HUES6 (cell line): ENCODE measurements around the gene MTG1.
"Not testable (repeated sequence)": the region's sequence is repeated elsewhere in the genome, so short reads cannot be mapped to it uniquely, and the experiment has no call there.

Experiments
- H3K27ac ChIP-seq: 2 replicates; pipeline ENCODE4 v1.7.0; 2013; ENCODE audit warnings: low read depth, mild to moderate bottlenecking, low read length, inconsistent platforms
- H3K27me3 ChIP-seq: 2 replicates; pipeline ENCODE4 v1.6.1; 2013; ENCODE audit warnings: low read length; ENCODE audit not compliant: control insufficient read depth, insufficient read depth
- H3K36me3 ChIP-seq: 2 replicates; pipeline ENCODE4 v1.6.1; 2013; ENCODE audit warnings: low read length; ENCODE audit not compliant: control insufficient read depth, insufficient read depth
- H3K4me1 ChIP-seq: 2 replicates; pipeline ENCODE4 v1.6.1; 2013; ENCODE audit warnings: low read length; ENCODE audit not compliant: control insufficient read depth, insufficient read depth
- H3K4me3 ChIP-seq: 2 replicates; pipeline ENCODE4 v1.5.1; 2013; ENCODE audit warnings: low read depth, low read length
- H3K9ac ChIP-seq: one replicate; pipeline ENCODE4 v1.6.1; 2013; ENCODE audit warnings: mild to moderate bottlenecking, low read length
- H3K9me3 ChIP-seq: 2 replicates; pipeline ENCODE4 v1.6.1; 2013; ENCODE audit warnings: low read depth, low read length; ENCODE audit not compliant: control insufficient read depth, insufficient read depth

Gene MTG1

GRCh38 chr10:133421336-133422222, 27.6 kb downstream of the MTG1 start:
- Histone ChIP-seq H3K9me3 (no peaks in the 10 kb centered on the region), H3K9ac (no peak overlapping the region), H3K4me3 (no peak overlapping the region), H3K4me1 (no peaks in the 10 kb centered on the region), H3K27me3 (peaks cover 30% of the 10 kb centered on the region), H3K36me3 (peaks cover 30% of the 10 kb centered on the region), H3K27ac (no peak overlapping the region)

GRCh38 chr10:133422223-133422806, 28.4 kb downstream of the MTG1 start:
- H3K27me3 ChIP-seq = peaks cover 30% of the 10 kb centered on the region
- no peaks in the 10 kb centered on the region for H3K4me1 ChIP-seq
- no peak overlapping the region for H3K27ac ChIP-seq
- peaks cover 30% of the 10 kb centered on the region for H3K36me3 ChIP-seq
- H3K9ac ChIP-seq = no peak overlapping the region
- no peaks in the 10 kb centered on the region for H3K9me3 ChIP-seq
- no peak overlapping the region; the same call in 1 of the 2 replicates for H3K4me3 ChIP-seq

- no peak overlapping the region for H3K9ac ChIP-seq
- H3K4me3 ChIP-seq = peak overlapping the region; percentile 40
- H3K4me1 ChIP-seq = no peaks in the 10 kb centered on the region
- H3K27me3 ChIP-seq = peaks cover 30% of the 10 kb centered on the region
- H3K36me3 ChIP-seq = peaks cover 30% of the 10 kb centered on the region
- H3K9me3 ChIP-seq = no peaks in the 10 kb centered on the region
- H3K27ac ChIP-seq = no peak overlapping the region
These were observed 29.1 kb downstream of the MTG1 start for GRCh38 chr10:133422807-133423771.

GRCh38 chr10:133424102-133424501, 30.1 kb downstream of the MTG1 start:
- H3K36me3 ChIP-seq = peaks cover 20% of the 10 kb centered on the region
- H3K4me3 ChIP-seq, H3K9ac ChIP-seq, H3K27ac ChIP-seq, H3K4me1 ChIP-seq, H3K9me3 ChIP-seq: not testable (repeated sequence)
- H3K27me3 ChIP-seq = peaks cover 30% of the 10 kb centered on the region

- not testable (repeated sequence) for H3K9me3 ChIP-seq, H3K4me1 ChIP-seq, H3K9ac ChIP-seq, H3K27ac ChIP-seq
- H3K27me3 ChIP-seq = peaks cover 30% of the 10 kb centered on the region
- H3K36me3 ChIP-seq = peaks cover 16% of the 10 kb centered on the region
- peak within 1 kb of the TSS; percentile 38 for H3K4me3 ChIP-seq
These were observed 30.6 kb downstream of the MTG1 start, which contains the start of gene SPRN for GRCh38 chr10:133424601-133425000. Gene SPRN, minus strand, starts transcription at chr10:133424625. Its CDS starts 944 bp downstream, at chr10:133423681.

- not testable (repeated sequence) for H3K9ac ChIP-seq, H3K4me1 ChIP-seq, H3K27me3 ChIP-seq, H3K9me3 ChIP-seq, H3K27ac ChIP-seq, H3K4me3 ChIP-seq, H3K36me3 ChIP-seq
These were observed 35.6 kb downstream of the MTG1 start for GRCh38 chr10:133429571-133429970.

GRCh38 chr10:133431888-133432613, 38.1 kb downstream of the MTG1 start:
- not testable (repeated sequence) for H3K27ac ChIP-seq, H3K9me3 ChIP-seq, H3K4me1 ChIP-seq, H3K27me3 ChIP-seq, H3K36me3 ChIP-seq, H3K4me3 ChIP-seq, H3K9ac ChIP-seq

GRCh38 chr10:133432789-133433188, 38.8 kb downstream of the MTG1 start:
- H3K4me1 ChIP-seq, H3K4me3 ChIP-seq: not testable (repeated sequence)

GRCh38 chr10:133438711-133439273, 44.8 kb downstream of the MTG1 start:
- Histone ChIP-seq H3K9ac (no peak overlapping the region), H3K4me1 (no peaks in the 10 kb centered on the region), H3K27me3 (no peaks in the 10 kb centered on the region), H3K9me3 (peaks cover 35% of the 10 kb centered on the region; the same call in 1 of the 2 replicates), H3K4me3 (no peak overlapping the region), H3K27ac (no peak overlapping the region), H3K36me3 (no peaks in the 10 kb centered on the region)

More at GRCh38 chr10:133432789-133433188, 38.8 kb downstream of the MTG1 start:
- not testable (repeated sequence) for H3K36me3 ChIP-seq, H3K27ac ChIP-seq, H3K27me3 ChIP-seq, H3K9ac ChIP-seq, H3K9me3 ChIP-seq
